ENCODE results near the gene LRRC43. TPM values are rescaled to one million over a fixed set of nuclear protein-coding genes. Genes with fewer than 3 reads are reported as not detected.

The LRRC43 gene
- total RNA-seq, 2 donors from 2014 or later, result 2.3 TPM; not detected in 1

DNA sequence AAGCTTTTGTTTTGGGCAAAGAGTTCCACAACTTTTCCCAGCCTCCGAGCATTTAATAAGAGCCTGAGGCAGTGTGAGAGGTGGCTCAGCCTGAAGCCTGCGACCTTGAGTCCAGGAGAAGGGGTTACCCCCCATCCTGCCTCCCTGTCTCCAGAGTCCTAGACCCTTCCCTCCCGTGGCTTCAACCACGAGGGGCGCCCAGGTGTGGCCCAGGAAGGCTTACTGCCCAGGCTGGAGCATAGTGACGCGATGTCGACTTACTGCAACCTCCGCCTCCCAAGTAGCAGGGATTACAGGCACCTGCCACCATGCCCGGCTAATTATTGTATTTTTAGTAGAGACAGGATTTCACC lies 641 bp downstream of the LRRC43 start:
- intact Hi-C loops (cut with DNase I), result no loop called here
- H3K9me3 ChIP-seq, result no peaks in the 10 kb centered on the region
- ATAC-seq (no peak), DNase-seq (no peak)
- H3K4me1 ChIP-seq, result peaks cover 11% of the 10 kb centered on the region
- no peaks in the 10 kb centered on the region for H3K36me3 ChIP-seq (replicated peaks in 1 of 2; ENCODE audit: insufficient read depth in 1 of 2, low read depth in 2 of 2)
- no peak overlapping the region for H3K27ac ChIP-seq
- 84 to 87% methylated on average over 9 to 10 of the region's 10 CpGs for WGBS, 2 donors
- no peaks in the 10 kb centered on the region for H3K27me3 ChIP-seq
- no peak overlapping the region for H3K4me3 ChIP-seq
- TF ChIP-seq, protein P1, sequence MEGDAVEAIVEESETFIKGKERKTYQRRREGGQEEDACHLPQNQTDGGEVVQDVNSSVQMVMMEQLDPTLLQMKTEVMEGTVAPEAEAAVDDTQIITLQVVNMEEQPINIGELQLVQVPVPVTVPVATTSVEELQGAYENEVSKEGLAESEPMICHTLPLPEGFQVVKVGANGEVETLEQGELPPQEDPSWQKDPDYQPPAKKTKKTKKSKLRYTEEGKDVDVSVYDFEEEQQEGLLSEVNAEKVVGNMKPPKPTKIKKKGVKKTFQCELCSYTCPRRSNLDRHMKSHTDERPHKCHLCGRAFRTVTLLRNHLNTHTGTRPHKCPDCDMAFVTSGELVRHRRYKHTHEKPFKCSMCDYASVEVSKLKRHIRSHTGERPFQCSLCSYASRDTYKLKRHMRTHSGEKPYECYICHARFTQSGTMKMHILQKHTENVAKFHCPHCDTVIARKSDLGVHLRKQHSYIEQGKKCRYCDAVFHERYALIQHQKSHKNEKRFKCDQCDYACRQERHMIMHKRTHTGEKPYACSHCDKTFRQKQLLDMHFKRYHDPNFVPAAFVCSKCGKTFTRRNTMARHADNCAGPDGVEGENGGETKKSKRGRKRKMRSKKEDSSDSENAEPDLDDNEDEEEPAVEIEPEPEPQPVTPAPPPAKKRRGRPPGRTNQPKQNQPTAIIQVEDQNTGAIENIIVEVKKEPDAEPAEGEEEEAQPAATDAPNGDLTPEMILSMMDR (IDR thresholded peaks at IDR 0.05), result no peak
- TF ChIP-seq POLR2A (IDR thresholded peaks at IDR 0.05), result no peak

DNA sequence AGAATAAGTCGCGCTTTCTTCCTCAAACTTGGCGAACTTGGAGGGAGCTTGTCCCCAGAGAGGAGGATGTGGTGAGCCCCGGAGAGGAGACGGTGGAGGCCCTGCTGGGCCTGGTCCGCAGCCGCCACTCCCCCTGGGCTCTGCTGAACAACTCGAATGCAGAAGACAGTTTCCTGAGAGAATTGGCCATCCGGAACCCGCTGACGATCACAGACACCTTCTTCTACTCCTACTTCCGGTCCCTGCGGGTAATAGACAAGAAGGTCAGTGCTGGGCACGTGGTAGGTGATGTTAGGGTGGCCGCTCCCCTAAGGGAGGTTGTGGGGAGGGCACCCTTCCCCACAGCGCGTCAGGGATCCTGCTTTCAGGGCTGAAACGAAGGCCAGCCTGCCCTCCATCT lies 1.6 kb downstream of the LRRC43 start:
- Histone ChIP-seq H3K36me3 (replicated peaks in 1 of 2; ENCODE audit: insufficient read depth in 1 of 2, low read depth in 2 of 2) (no peaks in the 10 kb centered on the region), H3K4me3 (no peak overlapping the region), H3K4me1 (peaks cover 11% of the 10 kb centered on the region), H3K27ac (no peak overlapping the region), H3K9me3 (no peaks in the 10 kb centered on the region), H3K27me3 (no peaks in the 10 kb centered on the region)
- intact Hi-C loops (cut with DNase I), result no loop called here
- DNase-seq (no peak), ATAC-seq (no peak)
- TF ChIP-seq POLR2A (IDR thresholded peaks at IDR 0.05), result no peak
- TF ChIP-seq, protein P1 (IDR thresholded peaks at IDR 0.05), result no peak
- WGBS, 2 donors, result 83% methylated on average over 18 of the region's 18 CpGs; no CpG with 5 or more reads in 1 of the 2 donors

DNA sequence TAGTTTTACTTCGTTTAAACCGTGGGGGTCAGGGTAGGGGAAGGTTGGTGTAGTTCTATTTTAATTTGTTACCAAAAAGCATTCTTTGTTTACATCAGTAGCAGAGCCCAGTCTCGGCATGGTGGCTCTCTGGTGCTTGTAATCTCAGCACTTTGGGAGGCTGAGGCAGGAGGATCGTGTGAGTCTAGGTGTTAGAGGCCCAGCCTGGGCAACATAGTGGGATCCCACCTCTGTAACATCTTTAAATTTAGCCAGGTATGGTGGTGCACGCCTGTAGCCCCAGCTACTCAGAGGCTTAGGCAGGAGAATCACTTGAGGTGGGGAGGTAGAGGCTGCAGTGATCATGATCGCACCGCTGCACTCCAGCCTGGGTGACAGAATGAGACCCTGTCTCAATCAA lies 2.2 kb downstream of the LRRC43 start:
- Histone ChIP-seq H3K4me3 (no peak overlapping the region), H3K27ac (no peak overlapping the region), H3K9me3 (no peaks in the 10 kb centered on the region), H3K4me1 (peaks cover 11% of the 10 kb centered on the region), H3K36me3 (replicated peaks in 1 of 2; ENCODE audit: insufficient read depth in 1 of 2, low read depth in 2 of 2) (no peaks in the 10 kb centered on the region), H3K27me3 (no peaks in the 10 kb centered on the region)
- DNase-seq (no peak), ATAC-seq (no peak)
- TF ChIP-seq, protein P1 (IDR thresholded peaks at IDR 0.05), result no peak
- TF ChIP-seq POLR2A (IDR thresholded peaks at IDR 0.05), result no peak
- 82 to 87% methylated on average over 7 of the region's 7 CpGs for WGBS, 2 donors
- intact Hi-C loops (cut with DNase I), result no loop called here

DNA sequence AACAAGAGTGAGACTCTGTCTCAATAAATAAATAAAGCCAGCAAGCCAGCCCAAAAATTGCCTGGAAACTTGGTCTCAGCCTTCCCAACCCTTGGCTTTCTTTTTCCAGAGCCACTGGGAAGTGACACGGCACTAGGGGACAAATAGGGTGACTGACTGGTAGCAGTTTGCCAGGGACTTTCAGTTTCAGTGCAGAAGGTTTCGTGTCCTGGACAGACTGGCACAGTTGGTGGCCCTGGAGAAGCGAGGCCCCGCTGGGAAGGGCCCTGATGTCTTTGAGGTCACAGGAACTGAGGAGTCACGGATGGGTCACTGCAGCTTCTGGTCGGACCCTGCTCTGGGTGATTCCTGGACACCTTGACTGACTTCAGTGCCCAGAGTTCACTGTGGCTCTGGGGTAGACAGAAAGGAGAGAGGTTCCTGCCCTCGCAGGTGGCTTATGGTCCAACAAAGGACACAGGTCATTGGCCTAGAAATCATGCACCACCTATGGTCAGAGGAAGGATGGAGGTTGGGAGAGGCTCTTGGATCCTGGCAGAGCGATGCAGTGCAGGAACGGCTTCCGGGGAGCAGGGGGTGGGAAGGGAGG lies 2.7 kb downstream of the LRRC43 start:
- H3K4me1 ChIP-seq, result peaks cover 11% of the 10 kb centered on the region
- TF ChIP-seq, protein P1 (IDR thresholded peaks at IDR 0.05), result no peak
- TF ChIP-seq POLR2A (IDR thresholded peaks at IDR 0.05), result no peak
- DNase-seq (no peak), ATAC-seq (no peak)
- H3K4me3 ChIP-seq, result no peak overlapping the region
- H3K27me3 ChIP-seq, result no peaks in the 10 kb centered on the region
- no peak overlapping the region for H3K27ac ChIP-seq
- intact Hi-C loops (cut with DNase I), result no loop called here
- 70 to 77% methylated on average over 4 to 9 of the region's 10 CpGs for whole genome bisulfite sequencing, 2 donors
- H3K36me3 ChIP-seq (replicated peaks in 1 of 2; ENCODE audit: insufficient read depth in 1 of 2, low read depth in 2 of 2), result no peaks in the 10 kb centered on the region
- H3K9me3 ChIP-seq, result no peaks in the 10 kb centered on the region

DNA sequence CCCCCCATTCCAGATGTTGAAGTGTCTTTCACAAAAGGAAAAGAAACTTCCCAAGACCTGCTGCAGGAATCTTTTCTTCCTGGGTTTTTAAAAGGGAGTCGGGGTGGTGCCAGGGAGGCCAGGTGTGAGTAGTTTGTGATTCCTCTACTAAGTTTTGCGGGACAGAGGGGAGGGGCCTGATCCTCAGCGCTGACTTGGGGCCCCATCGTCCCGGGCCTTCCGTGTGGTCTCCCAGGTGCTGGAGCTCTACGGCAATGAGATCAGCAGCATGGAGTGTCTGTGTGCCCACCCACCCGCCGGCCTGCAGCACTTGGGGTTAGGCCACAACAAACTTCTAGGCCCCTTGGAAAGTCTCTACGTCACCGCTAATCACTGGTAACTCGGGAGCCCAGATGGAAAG lies 4.5 kb downstream of the LRRC43 start:
- ATAC-seq (no peak), DNase-seq (no peak)
- intact Hi-C loops (cut with DNase I), result no loop called here
- 79 to 100% methylated on average over 1 to 12 of the region's 12 CpGs for WGBS, 2 donors
- Histone ChIP-seq H3K4me3 (no peak overlapping the region), H3K4me1 (peaks cover 11% of the 10 kb centered on the region), H3K27ac (no peak overlapping the region), H3K36me3 (replicated peaks in 1 of 2; ENCODE audit: insufficient read depth in 1 of 2, low read depth in 2 of 2) (no peaks in the 10 kb centered on the region), H3K27me3 (no peaks in the 10 kb centered on the region), H3K9me3 (no peaks in the 10 kb centered on the region)
- TF ChIP-seq, protein P1 (IDR thresholded peaks at IDR 0.05), result no peak
- TF ChIP-seq POLR2A (IDR thresholded peaks at IDR 0.05), result no peak
